DMS 273 treated with DMSO at 0.1 percent for 48 hours (cell line): ENCODE data around the gene MLLT6.
A peak's percentile ranks its signal among the peaks of the same experiment; 100 is the strongest.

Experiments
- DNase-seq: peaks from one replicate; lab custom pipeline; 2025; lab: John Stamatoyannopoulos, UW

MLLT6 gene

DNA sequence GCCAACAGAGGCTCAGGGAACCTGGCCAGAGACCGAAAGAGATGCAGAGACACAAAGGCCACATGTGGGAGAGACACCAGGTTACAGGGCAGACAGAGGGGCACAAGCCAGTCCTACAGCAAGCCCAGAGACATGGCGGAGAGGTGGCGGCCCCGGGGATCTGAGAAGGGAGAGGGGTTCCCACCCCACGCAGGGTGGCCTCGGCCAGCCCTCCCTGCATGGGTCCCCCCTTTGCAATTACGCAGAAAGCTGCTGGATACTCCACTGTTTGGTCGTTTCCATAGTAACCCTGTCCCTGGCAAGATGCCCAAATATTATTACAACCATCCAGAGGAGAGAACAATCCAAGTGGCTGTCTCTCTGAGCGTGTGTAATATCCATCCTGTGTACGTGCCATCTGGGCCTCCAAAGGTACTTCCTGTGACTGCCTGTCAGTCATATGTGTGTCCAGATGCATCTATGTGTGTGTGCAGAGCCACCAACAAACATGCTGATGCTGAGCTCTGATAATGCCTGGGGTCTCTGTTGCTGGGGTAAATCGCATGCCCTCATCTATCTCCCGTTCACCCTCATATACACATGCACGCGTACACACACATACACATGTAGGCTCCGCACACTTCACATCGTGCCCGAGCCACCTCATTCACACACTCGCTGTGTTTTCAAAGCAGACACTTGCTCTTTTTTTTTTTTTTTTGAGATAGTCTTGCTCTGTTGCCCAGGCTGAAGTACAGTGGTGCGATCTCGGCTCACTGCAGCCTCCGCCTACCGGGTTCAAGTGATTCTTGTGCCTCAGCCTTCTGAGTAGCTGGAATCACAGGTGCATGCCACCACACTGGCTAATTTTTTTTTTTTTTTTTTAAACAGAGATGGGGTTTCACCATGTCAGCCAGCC lies 37.6 kb downstream of the MLLT6 start:
- DNase-seq = peak; percentile 19

DNA sequence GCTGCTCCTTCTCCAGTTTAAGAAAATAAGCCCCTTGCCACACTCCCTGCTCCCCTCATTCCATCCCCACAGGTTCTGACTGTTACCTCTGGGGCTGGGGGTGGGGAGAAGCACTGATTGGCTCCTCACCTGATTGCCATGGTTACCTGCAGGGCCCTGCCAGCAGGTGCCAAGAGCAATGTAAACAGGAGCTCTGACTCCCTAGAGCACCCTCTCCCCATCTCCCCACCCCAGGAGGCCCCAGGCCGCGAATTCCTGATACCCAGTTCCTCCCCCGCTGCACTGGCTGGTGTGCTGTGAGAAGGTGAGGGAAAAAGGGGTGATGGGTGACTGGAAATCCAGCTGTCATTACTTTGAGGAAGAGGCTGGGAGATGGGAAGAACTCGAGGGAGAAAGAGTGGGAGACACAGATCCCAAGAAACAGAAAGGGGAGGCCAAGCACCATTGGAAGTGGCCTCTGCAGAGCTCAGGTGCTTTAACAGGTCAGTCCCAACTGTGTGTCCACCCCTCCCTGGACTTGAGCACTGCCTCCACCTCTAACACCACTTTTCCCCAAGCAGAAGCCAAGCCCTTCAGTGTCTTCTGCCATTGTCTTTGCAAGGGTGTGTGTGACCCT lies 38.6 kb downstream of the MLLT6 start:
- no peak for DNase-seq

DNA sequence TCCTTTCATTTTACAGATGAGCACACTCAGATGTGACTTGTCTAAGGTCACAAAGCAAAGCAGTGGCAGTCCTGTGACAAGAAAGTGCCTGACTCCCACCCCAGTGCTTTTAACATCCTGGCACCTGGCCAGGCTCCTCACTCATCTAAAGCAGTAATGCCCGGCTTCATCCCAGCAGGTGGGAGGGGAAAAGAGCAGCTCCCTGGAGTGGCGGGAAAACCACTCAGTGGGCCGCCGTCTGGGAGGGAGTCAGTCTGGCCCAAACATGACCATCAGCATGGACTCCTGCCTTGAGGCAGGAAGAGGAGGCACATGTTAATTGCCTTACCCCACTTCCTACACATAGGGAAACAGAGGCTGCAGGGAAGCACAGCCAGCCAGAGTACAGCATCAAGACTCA lies 40.5 kb downstream of the MLLT6 start:
- DNase-seq = no peak

DNA sequence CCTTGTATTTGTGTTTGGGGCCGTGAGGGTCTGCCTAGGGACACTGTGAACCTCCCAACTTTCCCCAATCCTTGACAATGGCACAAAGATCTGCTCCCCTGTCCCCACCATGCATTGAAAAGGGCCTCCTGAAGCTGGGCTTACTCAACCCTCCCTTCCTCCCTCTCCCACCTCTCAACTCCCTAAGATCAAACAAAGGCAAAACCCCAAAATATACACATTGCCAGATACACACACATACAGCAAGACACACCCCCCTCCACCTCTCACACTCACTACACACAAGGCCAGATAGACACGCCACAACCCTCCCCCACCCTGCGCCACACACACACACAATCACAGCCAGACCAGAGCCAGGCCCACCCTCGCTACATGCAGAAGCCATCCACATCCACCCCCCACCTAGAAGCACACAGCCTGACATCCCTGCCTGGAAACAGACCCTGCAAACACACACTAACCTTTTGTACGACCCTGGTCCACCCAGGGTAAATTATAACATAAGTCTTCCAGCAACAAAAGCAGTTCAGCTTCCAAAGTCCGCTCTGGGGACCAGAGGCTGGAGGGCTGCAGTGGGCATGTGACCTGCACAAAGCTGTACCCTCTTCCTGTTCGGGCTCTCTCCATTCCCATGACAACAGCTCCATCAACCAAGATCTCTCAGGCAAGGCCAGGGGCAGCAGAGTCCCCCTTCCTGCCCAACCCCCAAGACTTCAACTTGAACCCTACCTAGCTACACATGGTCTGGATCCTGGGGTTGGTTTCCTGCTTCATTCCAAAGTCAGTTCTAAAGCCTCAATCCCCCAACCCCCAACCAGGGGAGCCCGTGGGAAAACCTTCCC lies 41.2 kb downstream of the MLLT6 start:
- no peak for DNase-seq

DNA sequence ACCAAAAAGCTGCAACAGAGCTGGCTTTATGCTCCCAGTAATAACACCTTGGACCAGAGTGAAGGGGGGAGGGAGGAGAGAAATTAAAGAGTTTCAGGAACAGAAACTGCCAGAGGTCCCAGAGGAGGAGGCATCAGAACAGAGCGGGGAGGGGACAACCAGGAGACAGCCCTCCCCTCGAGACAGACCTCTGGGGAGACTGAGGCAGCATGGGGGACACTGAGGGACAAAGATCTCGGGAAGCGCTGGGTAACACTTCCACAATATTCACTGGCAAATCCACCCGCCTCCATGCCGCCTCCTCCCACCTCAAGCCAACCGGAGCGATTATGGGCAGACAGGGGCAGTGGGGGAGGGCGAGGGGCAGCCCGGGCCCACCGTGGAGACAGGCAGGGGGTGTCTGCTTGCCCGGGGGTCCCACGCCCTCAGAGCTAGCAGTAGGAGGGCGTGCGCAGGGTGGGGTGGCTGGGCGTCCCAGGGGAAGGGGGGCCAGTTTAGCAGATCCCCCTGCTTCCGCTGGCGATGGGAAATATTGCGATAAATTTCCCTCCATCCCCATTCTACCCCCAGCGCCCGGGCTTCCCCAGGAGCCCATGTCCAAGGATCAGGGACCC lies 41.9 kb downstream of the MLLT6 start:
- DNase-seq = no peak

DNA sequence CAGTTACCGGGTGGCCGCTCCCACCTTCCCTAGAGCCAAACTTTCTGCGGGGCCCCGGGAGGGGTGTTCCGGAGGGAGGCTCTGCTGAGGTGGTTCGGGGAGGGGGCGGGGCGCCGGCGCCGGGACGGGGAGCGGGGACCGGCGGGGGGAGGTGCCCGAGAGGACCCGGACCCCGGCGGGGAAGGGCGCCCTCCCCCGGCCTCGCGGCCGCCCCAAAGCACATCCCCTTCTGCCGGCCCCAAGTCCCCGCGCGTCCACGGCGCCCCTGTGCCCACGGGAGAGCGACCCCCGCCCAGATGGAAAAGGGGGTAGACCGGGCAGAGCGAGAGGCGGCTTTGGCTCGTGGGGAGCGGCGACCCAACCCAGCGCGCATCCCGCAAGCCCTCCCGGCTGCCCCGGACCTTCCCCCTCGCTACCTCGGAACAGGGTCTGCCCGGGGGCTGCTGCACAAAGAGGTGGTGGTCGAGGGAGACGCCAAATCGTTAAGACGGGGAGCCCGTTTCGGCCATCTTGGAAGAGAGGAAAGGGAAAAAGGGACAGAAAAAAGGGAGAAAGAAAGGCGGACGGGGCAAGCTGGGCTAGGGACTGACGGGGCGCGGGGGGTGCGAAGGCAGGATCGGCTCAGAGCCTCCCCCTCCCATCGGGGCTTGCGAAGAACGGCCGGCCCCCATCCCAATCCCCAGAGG lies 42.5 kb downstream of the MLLT6 start:
- DNase-seq = no peak

DNA sequence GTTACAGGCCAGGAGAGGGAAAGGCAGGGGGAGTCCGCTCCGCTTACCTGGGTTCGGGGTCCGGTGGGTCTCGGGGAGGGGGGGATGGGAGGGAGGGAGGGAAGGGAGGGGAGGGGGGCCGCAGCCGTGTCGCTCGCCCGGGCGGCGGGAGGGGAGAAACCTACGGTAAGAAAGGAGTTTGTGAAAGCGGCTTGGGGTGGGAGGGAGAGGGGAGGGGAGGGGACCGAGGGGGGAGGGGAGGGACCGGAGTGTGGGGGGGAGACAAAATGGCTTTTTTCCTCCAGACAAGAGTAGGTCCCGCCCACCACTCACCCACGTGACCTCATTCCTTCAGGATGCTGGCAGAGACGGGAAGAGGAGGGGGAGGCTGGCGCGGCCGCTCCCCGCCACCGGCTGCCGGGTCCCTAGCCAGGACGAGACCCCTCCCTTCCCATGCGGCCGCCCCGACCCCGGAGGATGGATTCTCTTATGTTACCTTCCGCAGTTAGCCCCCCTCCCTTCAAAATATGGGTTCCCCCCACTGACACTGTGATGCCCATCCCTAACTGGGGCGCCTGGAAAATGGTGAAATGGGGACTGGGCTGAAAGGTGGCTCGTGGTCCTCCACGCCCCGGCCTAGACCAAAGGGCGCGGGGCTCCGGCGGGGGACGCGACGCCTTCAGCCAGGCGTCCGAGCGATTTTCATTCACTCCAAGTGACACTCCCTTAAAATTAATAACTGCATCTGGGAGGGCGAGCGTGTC lies 43.2 kb downstream of the MLLT6 start, which contains the start of gene PCGF2:
Gene PCGF2, minus strand, starts transcription at position 188 of the 743 bp plus-strand sequence. CDS start 7,934 bp downstream, outside the sequence.
- DNase-seq = peak; percentile 81

DNA sequence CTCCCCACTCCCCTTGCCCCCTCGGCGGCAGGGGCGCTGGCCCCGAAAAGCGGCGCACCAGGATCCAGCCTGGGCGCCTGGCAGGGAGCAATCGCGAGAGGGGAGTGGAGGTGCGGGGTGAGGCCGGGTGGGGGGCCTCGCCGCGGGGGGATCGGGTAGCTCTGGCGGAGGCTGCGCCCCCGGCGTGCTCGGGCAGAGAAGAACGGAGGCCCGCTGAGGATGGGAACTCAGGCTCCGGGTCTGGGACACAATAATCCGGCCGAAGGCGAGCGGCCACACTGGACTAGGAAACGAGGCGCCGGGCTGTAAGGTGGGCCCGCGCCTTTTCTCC lies 43.8 kb downstream of the MLLT6 start:
- DNase-seq = no peak

DNA sequence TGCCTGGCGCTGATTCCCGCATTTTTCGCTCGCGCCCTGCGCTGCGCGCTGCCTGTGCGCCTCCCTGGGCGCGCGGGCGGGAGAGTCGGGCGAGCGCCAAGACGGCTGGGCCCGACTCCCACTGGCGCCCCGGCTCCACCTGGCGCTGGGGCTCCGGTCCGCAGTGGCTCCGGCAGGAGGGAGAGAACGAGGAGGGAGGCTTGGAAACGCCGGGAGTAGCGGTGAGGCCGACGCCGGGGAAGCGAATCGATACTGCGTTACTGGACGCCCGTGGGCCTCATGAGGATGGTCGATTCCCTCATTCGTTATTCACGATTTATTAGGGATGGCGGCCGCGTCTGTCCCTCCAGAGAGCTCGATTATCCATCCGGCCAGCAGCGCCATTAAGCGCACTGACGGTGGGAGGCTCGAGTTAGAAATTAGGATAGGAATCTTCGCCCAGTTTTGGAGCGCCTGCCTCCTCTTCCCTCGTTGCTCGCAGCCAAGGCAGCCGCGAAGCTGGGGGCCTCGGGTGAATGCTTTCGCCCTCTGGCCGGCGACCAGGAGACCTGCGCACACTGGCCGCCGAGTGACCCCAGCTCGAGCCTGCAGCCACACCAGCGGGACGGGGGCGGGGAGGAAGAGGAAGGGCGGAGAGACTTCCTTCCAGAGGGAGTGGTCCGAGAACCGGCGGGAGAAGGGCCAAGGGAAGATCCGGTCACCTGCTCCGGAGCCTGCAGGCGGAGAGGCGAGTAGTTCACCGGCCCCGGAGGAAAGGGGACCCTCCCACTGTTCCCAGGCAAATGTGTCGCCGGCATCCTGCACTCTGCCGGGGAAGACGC lies 44.4 kb downstream of the MLLT6 start:
- no peak for DNase-seq

DNA sequence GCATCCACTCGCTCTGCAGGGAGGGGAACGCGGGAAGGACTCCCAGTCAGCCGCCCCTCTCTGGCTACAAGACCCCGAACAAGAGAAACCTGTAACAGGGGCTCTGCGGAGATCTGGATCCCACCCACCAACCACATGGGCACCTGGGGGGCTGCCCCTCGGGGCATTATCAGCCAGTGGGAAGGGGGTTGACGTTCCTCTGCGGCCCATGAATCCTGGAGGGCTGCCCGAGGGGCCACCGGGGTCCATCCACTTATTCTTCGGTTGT lies 44.9 kb downstream of the MLLT6 start:
- no peak for DNase-seq

DNA sequence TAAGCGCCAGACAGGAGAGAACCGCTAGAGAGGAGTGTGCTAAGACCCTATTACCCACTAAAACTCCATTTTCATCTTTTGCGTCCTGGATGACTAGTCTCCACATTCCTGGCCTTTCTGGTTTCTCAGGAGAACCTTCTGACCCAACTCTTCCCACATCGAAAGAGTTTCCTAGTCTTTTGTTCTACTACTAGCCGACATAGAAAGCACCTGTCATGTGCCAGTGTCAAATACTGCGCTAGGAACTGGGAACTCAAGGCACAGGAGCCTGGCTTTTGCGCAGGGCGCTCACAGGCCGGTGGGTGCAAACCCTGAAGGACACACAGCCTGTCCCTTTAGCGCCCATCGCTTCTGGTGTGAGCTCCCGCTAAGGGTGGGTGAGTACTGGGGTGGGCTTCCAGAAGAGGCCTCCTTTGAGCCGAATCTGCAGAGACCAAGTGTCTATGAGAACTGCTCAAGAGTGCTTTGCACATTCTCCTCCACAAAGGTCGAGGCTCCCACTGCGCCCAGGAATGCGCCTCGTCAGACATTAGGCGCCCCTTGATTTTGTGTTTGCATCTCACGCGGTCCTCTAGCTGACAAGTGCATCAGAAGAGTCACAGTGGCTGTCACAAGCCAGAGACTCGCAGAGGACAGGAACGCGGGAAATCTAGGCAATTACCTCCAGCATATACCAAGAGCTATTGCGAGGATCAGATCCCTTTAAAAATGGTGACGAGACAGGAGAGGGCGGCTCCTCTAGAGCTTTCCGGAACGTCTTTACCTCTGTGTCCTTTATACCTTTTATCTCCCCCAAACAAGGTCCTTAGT lies 45.4 kb downstream of the MLLT6 start:
- no peak for DNase-seq

DNA sequence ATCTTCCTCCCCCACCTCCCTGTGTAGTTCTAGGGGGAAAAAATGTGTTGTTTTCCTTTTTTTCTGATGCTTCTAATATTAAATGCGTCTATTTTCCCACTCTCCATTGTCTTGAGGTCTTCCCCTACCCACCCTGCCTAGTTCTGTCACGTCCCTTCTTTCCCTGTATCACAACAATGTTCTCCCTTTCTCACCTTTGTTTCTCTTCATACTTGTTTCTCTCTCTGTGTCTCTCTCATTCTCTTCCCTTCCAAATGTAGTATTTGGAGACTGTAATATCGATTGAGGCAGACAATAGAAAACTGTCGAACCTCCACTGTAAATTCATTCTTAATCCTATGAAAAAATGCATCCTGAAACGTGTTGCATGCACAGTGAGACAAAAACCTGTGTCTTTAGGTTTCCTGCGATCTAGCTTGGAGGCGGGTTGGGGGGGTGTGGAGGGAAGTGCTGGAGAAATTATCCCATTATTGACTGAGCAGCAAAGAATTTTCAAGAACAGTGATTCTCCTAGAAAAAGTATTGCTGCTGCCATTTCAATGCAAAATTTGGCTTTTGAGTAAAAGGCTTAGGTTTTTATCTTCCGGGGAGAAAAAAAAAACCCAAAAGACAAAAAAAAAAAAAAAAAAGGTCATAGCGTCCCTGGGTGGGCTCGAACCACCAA lies 46.2 kb downstream of the MLLT6 start:
- DNase-seq = no peak

DNA sequence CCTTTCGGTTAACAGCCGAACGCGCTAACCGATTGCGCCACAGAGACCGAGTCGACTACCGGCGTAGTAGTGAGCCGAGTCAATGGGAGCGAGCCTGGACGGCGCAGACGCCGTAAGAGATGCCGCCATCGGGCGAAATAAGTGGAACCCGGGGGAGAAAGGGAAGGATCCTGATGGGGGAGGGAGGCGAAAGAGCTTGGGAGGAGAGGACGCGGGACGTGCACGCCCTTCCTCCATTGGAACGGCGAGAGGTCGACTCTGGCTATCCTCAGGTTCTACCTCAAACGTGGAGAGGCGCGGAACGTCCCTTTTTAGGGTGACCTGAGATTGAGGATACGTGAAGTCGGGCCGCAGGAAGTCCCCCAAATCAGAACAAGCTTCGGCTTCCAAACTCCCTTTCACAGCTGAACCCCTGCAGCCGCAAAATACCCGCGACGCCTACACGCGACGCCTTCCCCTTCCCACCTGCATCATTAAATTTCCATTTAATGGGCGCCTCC lies 46.8 kb downstream of the MLLT6 start:
- peak; percentile 48 for DNase-seq

DNA sequence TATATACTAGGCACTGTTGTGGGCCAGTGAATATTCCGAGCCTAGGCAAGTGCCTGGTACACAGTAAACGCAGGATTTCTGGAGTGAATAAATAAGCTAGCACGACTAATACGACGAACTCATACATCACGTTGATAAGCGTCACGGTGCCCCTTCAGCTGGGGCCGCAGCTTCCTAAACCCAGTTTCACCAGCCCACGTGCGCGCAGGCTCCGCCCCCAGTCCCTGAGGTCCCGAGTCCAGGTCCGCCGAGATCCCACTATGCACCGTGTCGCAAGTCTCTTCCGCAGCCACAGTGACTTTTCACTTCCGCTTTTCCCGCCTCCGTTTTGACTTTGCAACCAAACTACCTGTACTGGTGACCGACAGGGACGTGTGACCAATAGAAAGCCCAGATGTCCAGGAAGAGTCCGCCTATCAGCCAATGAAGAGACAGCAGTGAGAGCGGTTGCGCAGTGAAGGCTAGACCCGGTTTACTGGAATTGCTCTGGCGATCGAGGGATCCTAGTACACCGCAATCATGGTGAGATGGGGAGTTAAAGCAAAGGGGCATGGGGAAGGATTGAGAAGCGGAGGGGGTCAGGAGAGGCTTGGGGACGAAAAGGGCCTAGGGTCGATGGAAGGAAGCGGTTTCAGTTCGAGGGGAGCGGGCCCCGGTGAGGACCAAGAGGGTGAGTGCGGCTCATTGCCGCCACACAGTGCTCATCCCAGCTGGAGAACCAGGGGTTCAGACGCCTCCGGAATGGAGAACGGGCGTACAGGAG lies 47.4 kb downstream of the MLLT6 start, which contains the start of gene PSMB3:
Gene PSMB3, plus strand, starts transcription at position 434 of the 763 bp plus-strand sequence. Its CDS starts 86 bp downstream, at position 520.
- peak; percentile 100 for DNase-seq

DNA sequence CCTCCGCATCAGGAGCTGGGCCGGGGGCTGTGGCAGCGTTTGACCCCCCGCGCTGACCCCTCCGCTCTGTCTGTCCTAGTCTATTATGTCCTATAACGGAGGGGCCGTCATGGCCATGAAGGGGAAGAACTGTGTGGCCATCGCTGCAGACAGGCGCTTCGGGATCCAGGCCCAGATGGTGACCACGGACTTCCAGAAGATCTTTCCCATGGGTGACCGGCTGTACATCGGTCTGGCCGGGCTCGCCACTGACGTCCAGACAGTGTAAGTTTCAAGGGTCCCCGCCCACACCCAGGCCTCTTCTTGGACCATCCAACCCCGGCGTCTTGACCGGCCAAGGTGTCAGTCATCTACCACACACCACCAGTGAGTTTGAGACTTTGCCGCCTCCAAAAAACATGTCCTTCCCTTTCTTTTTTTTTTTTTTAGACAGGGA lies 48.0 kb downstream of the MLLT6 start:
- no peak for DNase-seq

DNA sequence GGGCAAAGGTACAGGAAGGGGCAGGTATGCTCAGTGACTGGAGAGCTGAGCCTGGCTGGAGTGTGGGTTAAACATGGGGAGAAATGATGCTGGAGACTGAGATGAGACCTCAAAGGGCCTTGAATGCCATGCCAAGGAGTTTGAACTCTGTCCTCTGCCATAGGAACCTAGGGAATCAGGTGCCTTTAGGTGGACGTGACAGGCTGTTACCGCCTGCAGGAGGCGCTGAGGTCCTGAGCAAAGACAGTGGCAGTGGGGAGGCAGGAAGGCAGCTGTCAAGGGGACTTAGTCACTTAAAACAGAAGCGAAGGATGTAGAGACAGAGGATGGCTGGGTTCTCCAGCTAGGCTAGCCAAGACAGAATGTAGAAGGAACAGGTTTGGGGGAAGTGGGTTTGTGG lies 56.5 kb downstream of the MLLT6 start:
- no peak for DNase-seq

DNA sequence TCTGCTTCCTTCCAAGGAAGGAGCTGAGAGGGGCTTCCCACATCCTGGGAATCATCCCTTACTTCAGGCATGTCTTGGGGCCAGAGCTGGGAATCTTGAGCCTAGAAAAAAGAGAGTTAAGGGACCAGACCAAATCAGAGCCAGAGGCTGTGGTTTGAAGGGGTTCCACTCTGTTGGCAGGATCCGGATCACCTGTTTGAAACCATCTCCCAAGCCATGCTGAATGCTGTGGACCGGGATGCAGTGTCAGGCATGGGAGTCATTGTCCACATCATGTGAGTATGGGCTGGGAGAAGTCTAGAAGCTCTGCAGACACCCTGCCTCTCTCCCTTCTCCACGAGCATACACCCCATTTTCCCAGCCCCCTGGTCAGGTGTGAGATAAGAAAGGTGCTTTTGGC lies 57.2 kb downstream of the MLLT6 start:
- no peak for DNase-seq

DNA sequence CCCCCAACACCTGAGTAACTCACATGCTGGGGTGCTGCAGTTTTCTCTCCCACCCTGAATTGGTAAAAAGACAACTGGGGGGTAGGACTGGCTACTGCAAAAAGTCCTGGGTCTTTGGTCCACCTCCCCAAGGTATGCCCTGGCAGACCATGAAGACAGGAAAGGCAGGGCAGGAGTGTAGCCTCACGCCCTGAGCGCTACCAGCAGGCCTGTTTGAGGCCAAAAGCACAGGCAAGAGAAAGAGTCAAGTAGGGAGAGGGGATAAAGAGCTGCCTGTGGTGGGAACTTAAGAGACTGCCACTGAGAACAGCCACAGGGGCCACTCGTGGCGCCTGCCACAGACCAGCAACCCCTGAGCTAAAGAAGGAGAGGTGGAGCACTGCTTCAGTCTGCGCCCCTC lies 61.3 kb downstream of the MLLT6 start:
- DNase-seq = no peak
